Activated CD4-positive, alpha-beta T cell treated with anti-CD3 and anti-CD28 coated beads, Interleukin-2, amount 10 ng/mL, durations not matched to agents 7 days and 5 days (primary cell): Measurements from ENCODE around the gene IER5. TPM values are rescaled to one million over a fixed set of nuclear protein-coding genes. Genes with fewer than 3 reads are reported as not detected.
A peak's percentile ranks its signal among the peaks of the same experiment; 100 is the strongest.
"Not testable (repeated sequence)": the region's sequence is repeated elsewhere in the genome, so short reads cannot be mapped to it uniquely, and the experiment has no call there.

Source experiments
- CTCF ChIA-PET: fragments of 350-600 bp; sonication (Branson Sonifier 250); formaldehyde crosslinking; loops from one replicate; lab custom pipeline; 2021; ENCODE audit warnings: antibody characterized with exemption; lab: Charles Lee
- POLR2A ChIA-PET: fragments of 350-600 bp; sonication (Branson Sonifier 250); formaldehyde crosslinking; loops from one replicate; lab custom pipeline; 2021; ENCODE audit warnings: antibody characterized with exemption; lab: Charles Lee
- DNase-seq: peaks from one replicate; pipeline ENCODE4 v3.0.0-alpha.2; 2020
- H3K27ac Mint-ChIP-seq: one replicate; pipeline ENCODE4 v1.8.0; 2021; ENCODE audit warnings: mild to moderate bottlenecking, moderate library complexity, mixed read lengths
- H3K27me3 Mint-ChIP-seq: one replicate; pipeline ENCODE4 v1.8.0; 2021; ENCODE audit warnings: mixed read lengths
- H3K36me3 Mint-ChIP-seq: one replicate; pipeline ENCODE4 v1.8.0; 2021; ENCODE audit warnings: low read depth, mixed read lengths
- H3K4me1 Mint-ChIP-seq: one replicate; pipeline ENCODE4 v1.8.0; 2021; ENCODE audit warnings: mixed read lengths
- H3K4me3 Mint-ChIP-seq: one replicate; pipeline ENCODE4 v1.8.0; 2021; ENCODE audit warnings: mild to moderate bottlenecking, moderate library complexity, mixed read lengths
- H3K9me3 Mint-ChIP-seq: one replicate; pipeline ENCODE4 v1.8.0; 2021; ENCODE audit warnings: mixed read lengths
- total RNA-seq, 2 experiments: library from RNA; stranded (reverse); gene quantifications; one replicate each; pipeline ENCODE4 v1.2.3, GENCODE V29; 2021

Gene IER5
- total RNA-seq = 10 to 100 TPM; 20.3 to 24.9 TPM

- peak; percentile 96 for DNase-seq
- H3K4me3 Mint-ChIP-seq = peak within 1 kb of the TSS; percentile 99
- H3K4me1 Mint-ChIP-seq = peaks cover 47% of the 10 kb centered on the region
- no peaks in the 10 kb centered on the region for H3K9me3 Mint-ChIP-seq
- ChIA-PET POLR2A (interaction anchor here (0.6 to 1.3 kb wide), 3 partner anchors 53 to 69 kb away, joined by 3 to 7 read pairs (median 3); no protein-coding TSS in a partner anchor), CTCF (interaction anchor here (0.6 to 5.3 kb wide), 4 partner anchors 11 to 534 kb away, joined by 3 to 42 read pairs (median 30); no protein-coding TSS in a partner anchor)
- H3K27ac Mint-ChIP-seq = peak within 1 kb of the TSS; percentile 96
- peaks cover 4% of the 10 kb centered on the region for H3K27me3 Mint-ChIP-seq
- H3K36me3 Mint-ChIP-seq = peaks cover 35% of the 10 kb centered on the region
Measured at GRCh38 chr1:181088079-181089016, at the start of gene IER5. Gene IER5 (plus strand): TSS chr1:181088700. CDS start chr1:181088903, 203 bp downstream.

GRCh38 chr1:181040284-181040865 lies 48.1 kb upstream of the IER5 start:
- H3K27ac Mint-ChIP-seq = peak overlapping the region; percentile 25
- H3K4me3 Mint-ChIP-seq = no peak overlapping the region
- H3K36me3 Mint-ChIP-seq = peaks cover 46% of the 10 kb centered on the region
- peaks cover 74% of the 10 kb centered on the region for H3K4me1 Mint-ChIP-seq
- no peaks in the 10 kb centered on the region for H3K27me3 Mint-ChIP-seq
- no peaks in the 10 kb centered on the region for H3K9me3 Mint-ChIP-seq
- DNase-seq = no peak
- CTCF ChIA-PET = interaction anchor here (0.7 to 8.6 kb wide), 4 partner anchors 14 to 115 kb away, joined by 3 to 57 read pairs (median 4); no protein-coding TSS in a partner anchor
- POLR2A ChIA-PET = no interaction called here

- Mint-ChIP-seq H3K4me3 (no peak overlapping the region), H3K27ac (peak overlapping the region; percentile 82), H3K4me1 (peaks cover 53% of the 10 kb centered on the region), H3K36me3 (peaks cover 37% of the 10 kb centered on the region), H3K9me3 (no peaks in the 10 kb centered on the region), H3K27me3 (no peaks in the 10 kb centered on the region)
- CTCF ChIA-PET = interaction anchor here (0.7 to 2.0 kb wide), 6 partner anchors 10 to 98 kb away, joined by 3 to 7 read pairs (median 4); partner anchors contain the start of genes MR1 and STX6
- POLR2A ChIA-PET = interaction anchor here (0.6 kb wide), 1 partner anchor 113 kb away, joined by 3 read pairs; no protein-coding TSS in a partner anchor
- no peak for DNase-seq
Measured at GRCh38 chr1:181043025-181043888, 45.2 kb upstream of the IER5 start.

- peaks cover 45% of the 10 kb centered on the region for H3K4me1 Mint-ChIP-seq
- H3K9me3 Mint-ChIP-seq = no peaks in the 10 kb centered on the region
- H3K4me3 Mint-ChIP-seq = no peak overlapping the region
- H3K27me3 Mint-ChIP-seq = no peaks in the 10 kb centered on the region
- H3K36me3 Mint-ChIP-seq = peaks cover 29% of the 10 kb centered on the region
- H3K27ac Mint-ChIP-seq = peak overlapping the region; percentile 51
- CTCF ChIA-PET = interaction anchor here (0.6 to 2.0 kb wide), 4 partner anchors 18 to 114 kb away, joined by 5 to 7 read pairs (median 6); no protein-coding TSS in a partner anchor
- DNase-seq = peak; percentile 32
- POLR2A ChIA-PET = no interaction called here
Measured at GRCh38 chr1:181044449-181044966, 44.0 kb upstream of the IER5 start.

GRCh38 chr1:181045946-181046345 lies 42.6 kb upstream of the IER5 start:
- POLR2A ChIA-PET, H3K4me3 Mint-ChIP-seq: not testable (repeated sequence)

GRCh38 chr1:181049378-181049777 lies 39.1 kb upstream of the IER5 start:
- Mint-ChIP-seq H3K4me1 (peaks cover 16% of the 10 kb centered on the region), H3K9me3 (no peaks in the 10 kb centered on the region), H3K27me3 (no peaks in the 10 kb centered on the region), H3K36me3 (peaks cover 42% of the 10 kb centered on the region), H3K27ac (no peak overlapping the region), H3K4me3 (no peak overlapping the region)
- no peak for DNase-seq
- ChIA-PET POLR2A (no interaction called here), CTCF (interaction anchor here (0.5 to 1.1 kb wide), 3 partner anchors 10 to 23 kb away, joined by 3 read pairs; no protein-coding TSS in a partner anchor)

More at GRCh38 chr1:181045946-181046345, 42.6 kb upstream of the IER5 start:
- not testable (repeated sequence) for H3K27me3 Mint-ChIP-seq, DNase-seq, H3K9me3 Mint-ChIP-seq, H3K27ac Mint-ChIP-seq
- peaks cover 37% of the 10 kb centered on the region for H3K4me1 Mint-ChIP-seq
- CTCF ChIA-PET = interaction anchor here (1.0 to 2.1 kb wide), 2 partner anchors 8 to 96 kb away, joined by 3 to 6 read pairs; no protein-coding TSS in a partner anchor
- H3K36me3 Mint-ChIP-seq = peaks cover 27% of the 10 kb centered on the region

GRCh38 chr1:181050922-181051321 lies 37.6 kb upstream of the IER5 start:
- H3K36me3 Mint-ChIP-seq = peaks cover 51% of the 10 kb centered on the region
- H3K4me1 Mint-ChIP-seq = peaks cover 9% of the 10 kb centered on the region
- no peaks in the 10 kb centered on the region for H3K9me3 Mint-ChIP-seq
- ChIA-PET POLR2A (no interaction called here), CTCF (interaction anchor here (1.0 to 1.2 kb wide), 3 partner anchors 28 to 465 kb away, joined by 3 to 5 read pairs (median 3); no protein-coding TSS in a partner anchor)
- no peak overlapping the region for H3K4me3 Mint-ChIP-seq
- H3K27me3 Mint-ChIP-seq = no peaks in the 10 kb centered on the region
- no peak for DNase-seq
- H3K27ac Mint-ChIP-seq = no peak overlapping the region

- Mint-ChIP-seq H3K36me3 (peaks cover 65% of the 10 kb centered on the region), H3K9me3 (peaks cover 12% of the 10 kb centered on the region), H3K27me3 (no peaks in the 10 kb centered on the region), H3K27ac (no peak overlapping the region), H3K4me3 (no peak overlapping the region), H3K4me1 (no peaks in the 10 kb centered on the region)
- no peak for DNase-seq
- CTCF ChIA-PET = interaction anchor here (1.0 to 1.6 kb wide), 2 partner anchors 11 to 22 kb away, joined by 3 to 5 read pairs; no protein-coding TSS in a partner anchor
- POLR2A ChIA-PET = no interaction called here
Measured at GRCh38 chr1:181056560-181056959, 31.9 kb upstream of the IER5 start.

GRCh38 chr1:181057079-181057478 lies 31.4 kb upstream of the IER5 start:
- Mint-ChIP-seq H3K9me3 (peaks cover 12% of the 10 kb centered on the region), H3K27ac (no peak overlapping the region), H3K4me1 (peaks cover 4% of the 10 kb centered on the region), H3K27me3 (no peaks in the 10 kb centered on the region), H3K4me3 (no peak overlapping the region), H3K36me3 (peaks cover 64% of the 10 kb centered on the region)
- DNase-seq = no peak
- ChIA-PET POLR2A (no interaction called here), CTCF (interaction anchor here (0.6 to 1.6 kb wide), 4 partner anchors 10 to 1178 kb away, joined by 3 to 5 read pairs (median 4); no protein-coding TSS in a partner anchor)

- H3K4me1 Mint-ChIP-seq = peaks cover 18% of the 10 kb centered on the region
- CTCF ChIA-PET = interaction anchor here (0.6 to 1.7 kb wide), 4 partner anchors 10 to 31 kb away, joined by 3 to 4 read pairs (median 4); partner anchors contain the start of gene MR1
Measured at GRCh38 chr1:181059435-181059834, 29.1 kb upstream of the IER5 start.

GRCh38 chr1:181060066-181060465 lies 28.4 kb upstream of the IER5 start:
- POLR2A ChIA-PET = no interaction called here
- CTCF ChIA-PET = no interaction called here
- H3K27ac Mint-ChIP-seq = no peak overlapping the region
- H3K9me3 Mint-ChIP-seq = peaks cover 12% of the 10 kb centered on the region
- H3K36me3 Mint-ChIP-seq = peaks cover 47% of the 10 kb centered on the region
- H3K4me3 Mint-ChIP-seq = no peak overlapping the region
- no peak for DNase-seq
- H3K4me1 Mint-ChIP-seq = peaks cover 18% of the 10 kb centered on the region
- H3K27me3 Mint-ChIP-seq = no peaks in the 10 kb centered on the region

More at GRCh38 chr1:181059435-181059834, 29.1 kb upstream of the IER5 start:
- Mint-ChIP-seq H3K36me3 (peaks cover 50% of the 10 kb centered on the region), H3K27ac (no peak overlapping the region), H3K9me3 (peaks cover 12% of the 10 kb centered on the region), H3K4me3 (no peak overlapping the region), H3K27me3 (no peaks in the 10 kb centered on the region)
- no peak for DNase-seq
- POLR2A ChIA-PET = no interaction called here
